Measurements from ENCODE around the gene IFI30. TPM values are rescaled to one million over a fixed set of nuclear protein-coding genes. Genes with fewer than 3 reads are reported as not detected.

The IFI30 gene
- total RNA-seq, 1 donor from 2014 or later, result 52.7 TPM

DNA sequence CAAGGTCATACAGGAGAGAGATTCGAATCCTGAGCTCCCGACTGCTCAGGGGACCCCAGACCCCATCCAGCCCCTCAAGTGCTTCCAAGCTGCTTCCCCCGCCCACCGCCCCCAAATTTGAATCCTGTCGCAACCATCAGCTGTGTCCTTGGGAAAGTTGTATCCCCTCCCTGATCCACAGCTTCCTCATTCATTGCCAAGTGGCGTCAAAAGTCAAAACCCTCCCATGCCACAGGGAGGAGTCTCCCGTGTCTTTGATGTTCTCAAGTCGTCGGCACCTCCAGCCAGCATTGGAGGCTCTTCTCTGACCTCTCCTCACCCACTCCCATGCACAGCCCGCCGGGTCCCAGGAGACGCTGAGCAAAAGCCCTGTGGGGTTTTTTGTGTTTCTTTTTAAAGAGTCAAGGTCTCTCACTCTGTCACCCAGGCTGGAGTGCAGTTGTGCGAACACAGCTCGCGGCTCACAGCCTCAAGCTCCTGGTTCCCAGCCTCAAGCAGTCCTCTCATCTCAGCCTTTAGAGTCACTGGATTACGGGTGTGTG, 2.8 kb upstream of the IFI30 start:
- Mint-ChIP-seq H3K9me3 (no peaks in the 10 kb centered on the region), H3K27me3 (no peaks in the 10 kb centered on the region), H3K4me1 (peaks cover 21% of the 10 kb centered on the region), H3K36me3 (ENCODE audit: low read depth) (peaks cover 23% of the 10 kb centered on the region), H3K27ac (no peak overlapping the region), H3K4me3 (no peak overlapping the region)
- no peak for DNase-seq
- intact Hi-C loops (cut with micrococcal nuclease), result no loop called here

DNA sequence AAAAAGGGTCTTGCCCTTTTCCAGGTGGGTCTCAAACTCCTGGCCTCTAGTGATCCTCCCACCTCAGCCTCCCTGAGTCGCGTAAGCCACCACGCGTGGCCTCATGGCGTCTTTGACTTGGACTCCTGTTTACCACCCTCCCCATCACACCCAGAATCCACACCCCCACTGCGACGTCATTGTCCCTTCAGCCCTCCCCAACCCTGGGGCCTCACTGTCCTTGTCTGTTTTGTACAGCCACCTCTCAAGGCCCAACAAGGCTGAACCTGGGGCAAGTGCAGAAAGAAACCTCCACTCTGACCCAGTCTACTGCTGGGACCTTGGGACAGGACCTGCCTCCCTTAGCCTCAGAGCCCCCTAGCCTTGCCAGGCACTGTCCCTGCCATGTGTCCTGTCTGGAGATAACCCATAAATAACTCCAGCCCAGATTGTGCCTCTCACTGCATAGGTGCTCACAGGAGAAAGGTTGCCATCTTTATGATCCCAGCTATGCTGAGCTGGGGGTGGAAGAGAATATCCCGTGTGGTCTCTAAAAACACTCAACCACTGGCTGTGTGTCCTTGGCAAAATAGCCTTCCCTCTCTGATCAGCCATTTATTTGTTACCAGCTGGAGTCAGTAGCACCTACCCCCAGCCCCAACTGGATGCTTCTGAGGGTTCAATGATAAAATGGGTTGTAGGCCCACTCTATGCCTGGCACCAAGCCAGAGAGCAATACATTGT, 1.8 kb upstream of the IFI30 start:
- peak overlapping the region; percentile 69 for H3K27ac Mint-ChIP-seq

DNA sequence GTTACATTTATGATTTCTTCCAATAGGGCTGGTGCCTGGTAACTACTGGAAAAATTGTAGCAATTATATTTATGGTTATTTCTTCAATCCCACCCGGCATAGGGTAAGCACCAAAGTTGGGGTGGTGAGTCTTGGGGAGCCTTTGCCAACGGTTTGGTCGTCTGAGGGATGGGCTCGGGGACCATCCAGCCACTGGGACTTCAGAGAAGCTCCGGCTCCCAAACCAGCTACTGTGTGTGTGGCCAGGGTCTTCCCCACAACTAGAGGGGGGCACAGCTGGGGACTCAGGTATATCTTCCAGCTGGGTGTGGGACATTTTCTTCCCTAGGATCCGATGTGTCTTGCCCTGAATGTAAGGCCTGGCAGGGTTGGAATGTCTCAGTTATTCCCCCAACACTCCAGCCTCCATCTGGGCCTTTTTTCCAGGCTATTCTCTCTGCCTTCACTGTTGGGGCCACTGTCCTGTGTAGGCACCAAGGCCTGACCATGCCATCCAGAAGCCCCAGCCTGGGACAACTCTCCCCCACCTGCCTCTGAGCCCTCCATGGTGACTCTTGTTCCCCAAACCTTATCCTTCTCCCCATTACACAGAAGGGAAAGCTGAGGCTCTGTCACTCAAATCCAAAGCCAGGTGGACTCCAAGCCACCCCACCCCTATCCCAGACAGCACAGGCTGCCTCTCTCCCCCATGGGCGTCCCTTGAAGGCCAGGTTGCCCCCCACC, 1.1 kb upstream of the IFI30 start:
- Mint-ChIP-seq H3K4me1 (peaks cover 26% of the 10 kb centered on the region), H3K27ac (no peak overlapping the region), H3K36me3 (ENCODE audit: low read depth) (peaks cover 30% of the 10 kb centered on the region), H3K27me3 (no peaks in the 10 kb centered on the region), H3K9me3 (no peaks in the 10 kb centered on the region), H3K4me3 (peak overlapping the region; percentile 50)
- no peak for DNase-seq
- intact Hi-C loops (cut with micrococcal nuclease), result no loop called here

More for the DNA sequence above, 1.8 kb upstream of the IFI30 start:
- peaks cover 26% of the 10 kb centered on the region for H3K36me3 Mint-ChIP-seq (ENCODE audit: low read depth)
- H3K4me3 Mint-ChIP-seq, result no peak overlapping the region
- no peaks in the 10 kb centered on the region for H3K9me3 Mint-ChIP-seq
- no peak for DNase-seq
- H3K27me3 Mint-ChIP-seq, result no peaks in the 10 kb centered on the region
- intact Hi-C loops (cut with micrococcal nuclease), result no loop called here
- peaks cover 26% of the 10 kb centered on the region for H3K4me1 Mint-ChIP-seq

DNA sequence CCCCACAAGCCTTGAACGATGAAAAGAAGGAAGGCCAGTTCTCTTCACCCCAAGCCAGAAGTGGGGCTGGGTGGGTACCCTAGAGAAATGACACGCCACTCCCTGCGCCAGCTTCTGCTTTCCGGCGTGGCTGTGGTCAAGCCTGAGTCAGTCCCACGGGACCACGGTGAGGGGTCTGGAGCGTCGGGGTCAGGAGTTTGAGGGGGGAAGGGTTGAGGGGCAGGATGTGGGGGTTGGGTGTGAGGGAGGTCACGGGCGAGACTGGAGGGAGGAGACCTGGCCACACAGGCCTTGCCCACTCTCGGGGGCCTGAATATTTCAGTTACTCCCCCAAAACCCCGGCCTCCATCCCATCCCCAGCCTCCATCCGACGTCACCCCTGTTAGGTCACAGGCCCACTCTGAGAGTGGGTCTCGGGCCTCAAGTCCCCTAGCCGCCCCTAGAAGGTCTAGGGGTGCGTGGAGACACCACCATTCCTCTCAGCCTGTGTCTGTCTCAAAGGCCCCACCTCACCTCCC, 500 bp upstream of the IFI30 start:
- intact Hi-C loops (cut with micrococcal nuclease), result no loop called here
- Mint-ChIP-seq H3K27ac (peak overlapping the region; percentile 85), H3K27me3 (no peaks in the 10 kb centered on the region), H3K4me3 (peak overlapping the region; percentile 89), H3K36me3 (ENCODE audit: low read depth) (peaks cover 33% of the 10 kb centered on the region), H3K9me3 (no peaks in the 10 kb centered on the region), H3K4me1 (peaks cover 24% of the 10 kb centered on the region)
- DNase-seq, result no peak

DNA sequence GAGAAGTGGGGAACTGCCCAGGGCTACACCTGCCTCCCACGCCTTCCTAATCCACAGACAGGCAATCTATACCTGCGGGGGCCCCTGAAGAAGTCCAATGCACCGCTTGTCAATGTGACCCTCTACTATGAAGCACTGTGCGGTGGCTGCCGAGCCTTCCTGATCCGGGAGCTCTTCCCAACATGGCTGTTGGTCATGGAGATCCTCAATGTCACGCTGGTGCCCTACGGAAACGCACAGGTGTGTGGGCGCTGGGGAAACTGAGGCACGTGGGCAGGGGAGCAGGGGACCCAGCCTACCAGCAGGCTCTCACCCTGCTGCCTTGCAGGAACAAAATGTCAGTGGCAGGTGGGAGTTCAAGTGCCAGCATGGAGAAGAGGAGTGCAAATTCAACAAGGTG, 1.4 kb downstream of the IFI30 start:
- Mint-ChIP-seq H3K27ac (no peak overlapping the region), H3K9me3 (no peaks in the 10 kb centered on the region)
- intact Hi-C loops (cut with micrococcal nuclease), result no loop called here

DNA sequence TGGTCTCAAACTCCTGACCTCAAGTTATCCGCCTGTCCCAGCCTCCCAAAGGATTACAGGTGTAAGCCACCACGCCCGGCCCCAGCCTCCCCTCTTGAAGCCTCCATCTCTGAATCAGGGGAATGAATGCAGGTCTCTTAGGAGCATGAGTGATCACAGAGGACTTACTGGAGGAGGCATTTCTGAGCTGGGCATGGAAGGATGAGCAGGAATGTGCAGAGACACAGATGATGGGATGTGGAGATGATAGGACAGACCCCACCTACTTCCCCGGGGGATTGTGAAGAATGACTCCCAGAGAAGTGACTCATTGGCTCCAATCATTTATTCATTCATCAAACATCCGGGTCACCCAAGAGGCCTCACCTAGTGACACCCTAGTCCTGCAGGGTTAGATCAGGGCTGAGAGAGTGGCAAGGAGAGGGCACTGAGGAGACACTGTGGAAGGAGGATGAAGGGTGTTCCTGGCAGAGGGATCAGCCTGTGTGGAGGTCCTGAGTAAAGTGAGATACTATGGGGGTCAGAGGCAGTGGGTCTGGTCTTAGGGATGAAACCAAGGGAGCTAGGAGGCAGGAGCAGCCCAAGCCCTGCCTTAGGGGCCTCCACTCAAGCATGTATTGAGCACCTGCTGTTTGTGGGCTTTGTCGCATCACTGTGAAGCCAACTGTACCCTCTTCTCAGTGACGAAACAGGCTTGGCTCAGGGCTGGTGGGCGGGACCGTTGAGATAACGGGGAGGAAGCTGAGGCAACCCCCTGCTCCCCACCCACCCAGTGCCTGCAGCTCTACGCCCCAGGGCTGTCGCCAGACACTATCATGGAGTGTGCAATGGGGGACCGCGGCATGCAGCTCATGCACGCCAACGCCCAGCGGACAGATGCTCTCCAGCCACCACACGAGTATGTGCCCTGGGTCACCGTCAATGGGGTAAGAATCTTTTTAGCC, 3.0 kb downstream of the IFI30 start:
- Mint-ChIP-seq H3K4me3 (no peak overlapping the region), H3K27ac (no peak overlapping the region), H3K27me3 (no peaks in the 10 kb centered on the region), H3K4me1 (peaks cover 23% of the 10 kb centered on the region), H3K36me3 (ENCODE audit: low read depth) (peaks cover 27% of the 10 kb centered on the region), H3K9me3 (no peaks in the 10 kb centered on the region)
- no peak for DNase-seq
- intact Hi-C loops (cut with micrococcal nuclease), result no loop called here

More for the DNA sequence above, 1.4 kb downstream of the IFI30 start:
- DNase-seq, result no peak
- no peaks in the 10 kb centered on the region for H3K27me3 Mint-ChIP-seq
- H3K4me3 Mint-ChIP-seq, result peak overlapping the region; percentile 89
- H3K36me3 Mint-ChIP-seq (ENCODE audit: low read depth), result peaks cover 32% of the 10 kb centered on the region
- peaks cover 23% of the 10 kb centered on the region for H3K4me1 Mint-ChIP-seq

DNA sequence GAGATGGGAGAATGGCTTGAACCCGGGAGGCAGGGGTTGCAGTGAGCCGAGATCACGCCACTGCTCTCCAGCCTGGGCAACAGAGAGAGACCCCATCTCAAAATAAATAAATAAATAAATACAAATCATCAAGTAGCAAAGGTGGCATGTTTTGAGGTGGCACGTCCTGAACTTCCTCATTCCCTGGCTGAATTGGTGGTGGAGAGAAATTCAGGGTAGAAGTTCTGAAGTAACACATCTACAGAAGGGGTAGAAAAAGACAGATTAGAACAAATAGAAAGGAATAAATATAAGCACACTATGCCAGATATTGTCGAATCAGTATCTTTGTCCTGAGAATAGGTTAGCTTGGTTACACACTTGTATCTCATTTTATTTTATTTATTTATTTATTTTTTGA, 6.3 kb downstream of the IFI30 start:
- Mint-ChIP-seq H3K36me3 (ENCODE audit: low read depth) (peaks cover 25% of the 10 kb centered on the region), H3K27me3 (no peaks in the 10 kb centered on the region), H3K4me3 (no peak overlapping the region), H3K9me3 (no peaks in the 10 kb centered on the region), H3K27ac (no peak overlapping the region), H3K4me1 (peaks cover 9% of the 10 kb centered on the region)
- intact Hi-C loops (cut with micrococcal nuclease), result no loop called here
- no peak for DNase-seq

DNA sequence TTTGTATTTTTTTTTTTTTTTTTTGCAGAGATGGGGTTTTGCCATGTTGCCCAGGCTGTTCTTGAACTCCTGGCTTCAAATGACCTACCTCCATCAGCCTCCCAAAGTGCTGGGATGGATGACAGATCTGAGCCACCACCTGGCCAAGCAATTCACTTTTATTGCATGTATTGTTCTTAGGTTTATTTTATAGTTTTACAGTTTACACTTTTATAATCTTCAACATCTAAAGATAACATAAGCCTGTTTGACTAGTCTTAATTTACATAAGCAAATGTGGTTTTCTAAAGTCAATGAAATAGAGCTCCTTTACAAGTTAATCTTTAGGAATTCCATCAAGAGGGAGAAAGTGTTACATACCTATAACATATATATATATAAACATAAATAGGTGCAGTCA, 9.9 kb downstream of the IFI30 start:
- intact Hi-C loops (cut with micrococcal nuclease), result no loop called here
- H3K27me3 Mint-ChIP-seq, result no peaks in the 10 kb centered on the region
- H3K27ac Mint-ChIP-seq, result no peak overlapping the region
- no peaks in the 10 kb centered on the region for H3K4me1 Mint-ChIP-seq
- H3K4me3 Mint-ChIP-seq, result no peak overlapping the region
- DNase-seq, result no peak
- H3K36me3 Mint-ChIP-seq (ENCODE audit: low read depth), result peaks cover 2% of the 10 kb centered on the region
- no peaks in the 10 kb centered on the region for H3K9me3 Mint-ChIP-seq

DNA sequence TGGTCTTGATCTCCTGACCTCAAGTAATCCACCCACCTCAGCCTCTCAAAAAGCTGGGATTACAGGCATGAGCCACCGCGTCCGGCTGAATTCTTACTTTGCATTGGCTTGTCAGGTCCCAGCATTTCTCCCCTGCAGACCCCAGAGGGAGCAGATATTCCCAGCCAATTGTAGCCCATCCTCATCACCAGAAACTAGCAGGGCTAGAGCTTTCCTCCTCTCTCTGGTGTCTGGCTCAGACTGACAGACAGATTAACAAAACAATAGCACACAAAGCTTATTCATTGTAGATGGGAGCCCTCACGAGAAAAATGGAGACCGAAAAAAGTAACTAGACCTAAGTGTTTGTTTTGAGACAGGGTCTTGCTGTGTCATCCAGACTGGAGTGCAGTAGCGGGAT, 11.9 kb downstream of the IFI30 start:
- H3K36me3 Mint-ChIP-seq (ENCODE audit: low read depth), result no peaks in the 10 kb centered on the region
- no peaks in the 10 kb centered on the region for H3K4me1 Mint-ChIP-seq
- intact Hi-C loops (cut with micrococcal nuclease), result no loop called here
- H3K4me3 Mint-ChIP-seq, result no peak overlapping the region
- no peaks in the 10 kb centered on the region for H3K9me3 Mint-ChIP-seq
- no peak for DNase-seq
- H3K27me3 Mint-ChIP-seq, result no peaks in the 10 kb centered on the region
- no peak overlapping the region for H3K27ac Mint-ChIP-seq

DNA sequence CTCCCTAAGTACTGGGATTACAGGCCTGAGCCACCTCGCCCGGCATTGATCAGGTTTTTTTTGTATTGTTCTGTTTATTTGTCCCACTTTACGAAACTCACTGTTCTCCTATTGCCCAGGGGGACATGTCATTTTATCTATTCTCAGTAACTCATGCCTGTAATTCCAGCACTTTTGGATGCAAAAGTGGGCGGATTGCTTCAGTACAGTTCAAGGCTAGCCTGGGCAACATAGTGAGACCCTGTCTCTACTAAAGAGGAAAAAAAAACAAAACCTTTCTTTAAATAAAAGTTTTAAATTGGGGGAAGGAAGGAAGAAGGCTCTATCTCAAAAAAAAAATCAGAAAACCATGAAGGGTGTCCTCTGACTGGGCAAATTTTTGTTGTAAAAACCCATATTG, 16.7 kb downstream of the IFI30 start:
- H3K36me3 Mint-ChIP-seq (ENCODE audit: low read depth), result peaks cover 3% of the 10 kb centered on the region
- H3K4me3 Mint-ChIP-seq, result no peak overlapping the region
- intact Hi-C loops (cut with micrococcal nuclease), result no loop called here
- DNase-seq, result no peak
- H3K27ac Mint-ChIP-seq, result no peak overlapping the region
- H3K27me3 Mint-ChIP-seq, result no peaks in the 10 kb centered on the region
- H3K4me1 Mint-ChIP-seq, result peaks cover 21% of the 10 kb centered on the region
- H3K9me3 Mint-ChIP-seq, result no peaks in the 10 kb centered on the region

DNA sequence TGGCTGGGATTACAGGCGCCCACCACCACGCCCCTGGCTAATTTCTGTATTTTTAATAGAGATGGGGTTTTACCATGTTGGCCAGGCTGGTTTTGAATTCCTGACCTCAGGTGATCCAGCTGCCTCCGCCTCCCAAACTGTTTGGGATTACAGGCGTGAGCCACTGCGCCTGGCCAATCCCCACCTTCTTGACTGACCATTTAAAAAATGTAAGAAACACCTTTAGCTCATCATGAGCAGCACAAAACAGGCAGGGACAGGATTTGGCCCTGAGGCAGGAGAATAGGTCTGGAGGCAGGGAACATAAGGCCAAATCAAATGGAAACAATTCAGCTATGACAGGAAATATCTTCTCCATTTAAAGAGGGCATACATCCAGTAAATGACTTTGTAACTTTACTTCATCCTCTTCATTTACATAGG, 18.0 kb downstream of the IFI30 start:
- intact Hi-C loops (cut with micrococcal nuclease), result loop anchor here (1.0 to 2.0 kb wide), 4 partner anchors 13 to 131 kb away; partner anchors contain the start of genes LSM4, PIK3R2 and RAB3A
- DNase-seq, result no peak
- H3K27me3 Mint-ChIP-seq, result no peaks in the 10 kb centered on the region
- peaks cover 21% of the 10 kb centered on the region for H3K4me1 Mint-ChIP-seq
- H3K36me3 Mint-ChIP-seq (ENCODE audit: low read depth), result peaks cover 3% of the 10 kb centered on the region
- H3K4me3 Mint-ChIP-seq, result peak overlapping the region; percentile 81
- no peaks in the 10 kb centered on the region for H3K9me3 Mint-ChIP-seq
- peak overlapping the region; percentile 86 for H3K27ac Mint-ChIP-seq

DNA sequence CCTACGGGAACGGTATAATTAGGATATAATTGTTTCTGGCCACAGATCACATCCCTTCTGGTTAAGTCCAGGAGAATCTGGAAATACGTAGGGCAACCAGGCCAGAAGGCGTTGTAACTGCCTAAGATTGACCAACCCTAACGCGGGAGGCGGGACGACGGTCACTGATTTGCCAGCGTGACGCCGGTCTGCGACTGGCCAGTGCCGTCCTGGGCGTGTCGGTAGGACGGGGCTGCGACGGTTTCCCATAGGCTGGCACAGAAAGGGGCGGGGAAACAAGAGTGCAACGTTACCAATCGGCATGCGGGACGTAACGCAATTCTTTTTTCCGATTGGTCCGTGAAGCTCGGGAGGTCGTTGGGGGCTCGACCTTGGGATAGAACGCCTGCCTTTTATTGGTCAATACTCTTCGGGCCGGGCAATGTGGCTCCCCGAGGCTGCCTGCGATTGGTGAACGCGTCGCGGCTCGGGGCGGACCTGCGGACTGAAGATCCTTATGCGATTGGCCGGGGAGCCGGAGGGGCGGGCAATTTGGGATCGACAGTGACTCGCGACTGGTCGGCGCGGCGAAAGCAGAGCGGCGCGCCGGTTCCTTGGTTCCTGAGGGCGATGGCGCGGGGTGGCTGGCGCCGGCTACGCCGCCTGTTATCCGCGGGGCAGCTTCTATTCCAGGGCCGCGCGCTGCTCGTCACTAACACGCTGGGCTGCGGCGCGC, 19.2 kb downstream of the IFI30 start, which contains the start of gene MPV17L2:
TSS of gene MPV17L2 (plus strand) at position 546 of the 715 bp plus-strand sequence. CDS start at position 610, 64 bp downstream.
- intact Hi-C loops (cut with micrococcal nuclease), result loop anchor here (1.0 to 2.0 kb wide), 5 partner anchors 11 to 329 kb away; partner anchors contain the start of genes ELL, LSM4, PIK3R2 and RAB3A
- peak within 1 kb of the TSS; percentile 86 for H3K27ac Mint-ChIP-seq
- peaks cover 21% of the 10 kb centered on the region for H3K4me1 Mint-ChIP-seq
- DNase-seq, result peak; percentile 99
- H3K4me3 Mint-ChIP-seq, result peak within 1 kb of the TSS; percentile 81
- H3K36me3 Mint-ChIP-seq (ENCODE audit: low read depth), result peaks cover 3% of the 10 kb centered on the region
- no peaks in the 10 kb centered on the region for H3K27me3 Mint-ChIP-seq
- H3K9me3 Mint-ChIP-seq, result no peaks in the 10 kb centered on the region
